ENCODE results near the gene CCDC82. TPM values are rescaled to one million over a fixed set of nuclear protein-coding genes. Genes with fewer than 3 reads are reported as not detected.
A peak's percentile ranks its signal among the peaks of the same experiment; 100 is the strongest.
"Not testable (repeated sequence)": the region's sequence is repeated elsewhere in the genome, so short reads cannot be mapped to it uniquely, and the experiment has no call there.

CCDC82 gene
- 25.5 and 45.7 TPM in 2 replicates for total RNA-seq

GRCh38 chr11:96389720-96390487 lies at the start of gene CCDC82, which contains the start of gene JRKL:
Gene CCDC82, minus strand, starts transcription at chr11:96389912. Its CDS starts 5,165 bp downstream, at chr11:96384747.
Gene JRKL, plus strand, starts transcription at chr11:96390013. Its CDS starts 637 bp downstream, at chr11:96390650.
- H3K27me3 ChIP-seq (ENCODE audit: control insufficient read depth, insufficient read depth, low read length), result no peaks in the 10 kb centered on the region
- no peaks in the 10 kb centered on the region for H3K36me3 ChIP-seq (ENCODE audit: control insufficient read depth, insufficient read depth, low read length)
- DNase-seq (ENCODE audit: low read depth), result peak; percentile 70
- TF ChIP-seq CTCF (IDR thresholded peaks at IDR 0.05; ENCODE audit: insufficient read depth, low read length, poor library complexity, severe bottlenecking), result peak; percentile 1
- H3K4me3 ChIP-seq (ENCODE audit: low read depth, low read length), result peak within 1 kb of the TSS; percentile 76

- H3K27me3 ChIP-seq (ENCODE audit: control insufficient read depth, insufficient read depth, low read length); H3K36me3 ChIP-seq (ENCODE audit: control insufficient read depth, insufficient read depth, low read length); H3K4me3 ChIP-seq (ENCODE audit: low read depth, low read length): not testable (repeated sequence)
Measured at GRCh38 chr11:96432654-96433053, 42.9 kb upstream of the CCDC82 start.

GRCh38 chr11:96430668-96431067 lies 41.0 kb upstream of the CCDC82 start:
- Histone ChIP-seq H3K27me3 (ENCODE audit: control insufficient read depth, insufficient read depth, low read length) (no peaks in the 10 kb centered on the region), H3K4me3 (ENCODE audit: low read depth, low read length) (no peak overlapping the region), H3K36me3 (ENCODE audit: control insufficient read depth, insufficient read depth, low read length) (no peaks in the 10 kb centered on the region)
- no peak for DNase-seq (ENCODE audit: low read depth)
- TF ChIP-seq CTCF (IDR thresholded peaks at IDR 0.05; ENCODE audit: insufficient read depth, low read length, poor library complexity, severe bottlenecking), result no peak

More at GRCh38 chr11:96432654-96433053, 42.9 kb upstream of the CCDC82 start:
- DNase-seq (ENCODE audit: low read depth), result not testable (repeated sequence)

GRCh38 chr11:96424693-96425092 lies 35.0 kb upstream of the CCDC82 start:
- no peak for TF ChIP-seq CTCF (IDR thresholded peaks at IDR 0.05; ENCODE audit: insufficient read depth, low read length, poor library complexity, severe bottlenecking)
- no peak for DNase-seq (ENCODE audit: low read depth)
- no peaks in the 10 kb centered on the region for H3K36me3 ChIP-seq (ENCODE audit: control insufficient read depth, insufficient read depth, low read length)
- H3K4me3 ChIP-seq (ENCODE audit: low read depth, low read length), result no peak overlapping the region
- no peaks in the 10 kb centered on the region for H3K27me3 ChIP-seq (ENCODE audit: control insufficient read depth, insufficient read depth, low read length)

GRCh38 chr11:96413408-96413807 lies 23.7 kb upstream of the CCDC82 start:
- no peak for DNase-seq (ENCODE audit: low read depth)
- H3K27me3 ChIP-seq (ENCODE audit: control insufficient read depth, insufficient read depth, low read length), result no peaks in the 10 kb centered on the region
- TF ChIP-seq CTCF (IDR thresholded peaks at IDR 0.05; ENCODE audit: insufficient read depth, low read length, poor library complexity, severe bottlenecking), result no peak
- H3K36me3 ChIP-seq (ENCODE audit: control insufficient read depth, insufficient read depth, low read length), result no peaks in the 10 kb centered on the region
- H3K4me3 ChIP-seq (ENCODE audit: low read depth, low read length), result no peak overlapping the region

GRCh38 chr11:96412761-96413381 lies 23.2 kb upstream of the CCDC82 start:
- H3K4me3 ChIP-seq (ENCODE audit: low read depth, low read length), result no peak overlapping the region
- no peaks in the 10 kb centered on the region for H3K27me3 ChIP-seq (ENCODE audit: control insufficient read depth, insufficient read depth, low read length)
- no peak for DNase-seq (ENCODE audit: low read depth)
- no peak for TF ChIP-seq CTCF (IDR thresholded peaks at IDR 0.05; ENCODE audit: insufficient read depth, low read length, poor library complexity, severe bottlenecking)
- H3K36me3 ChIP-seq (ENCODE audit: control insufficient read depth, insufficient read depth, low read length), result no peaks in the 10 kb centered on the region

GRCh38 chr11:96411412-96411811 lies 21.7 kb upstream of the CCDC82 start:
- peak overlapping the region; percentile 18 for H3K4me3 ChIP-seq (ENCODE audit: low read depth, low read length)
- DNase-seq (ENCODE audit: low read depth); H3K27me3 ChIP-seq (ENCODE audit: control insufficient read depth, insufficient read depth, low read length); H3K36me3 ChIP-seq (ENCODE audit: control insufficient read depth, insufficient read depth, low read length): not testable (repeated sequence)

Measured in kidney epithelial cell (primary cell).